GM12892 (cell line): ENCODE measurements around the gene ITGA3.

Experiments used
- POLR2A ChIP-seq: IDR thresholded peaks from 2 replicates; pipeline ENCODE4 v1.6.1; 2011; ENCODE audit warnings: low read depth, low read length, control low read depth
- POLR2AphosphoS5 ChIP-seq: IDR thresholded peaks from 2 replicates; pipeline ENCODE4 v1.6.1; 2011; ENCODE audit warnings: low read depth, low read length, control low read depth

DNA sequence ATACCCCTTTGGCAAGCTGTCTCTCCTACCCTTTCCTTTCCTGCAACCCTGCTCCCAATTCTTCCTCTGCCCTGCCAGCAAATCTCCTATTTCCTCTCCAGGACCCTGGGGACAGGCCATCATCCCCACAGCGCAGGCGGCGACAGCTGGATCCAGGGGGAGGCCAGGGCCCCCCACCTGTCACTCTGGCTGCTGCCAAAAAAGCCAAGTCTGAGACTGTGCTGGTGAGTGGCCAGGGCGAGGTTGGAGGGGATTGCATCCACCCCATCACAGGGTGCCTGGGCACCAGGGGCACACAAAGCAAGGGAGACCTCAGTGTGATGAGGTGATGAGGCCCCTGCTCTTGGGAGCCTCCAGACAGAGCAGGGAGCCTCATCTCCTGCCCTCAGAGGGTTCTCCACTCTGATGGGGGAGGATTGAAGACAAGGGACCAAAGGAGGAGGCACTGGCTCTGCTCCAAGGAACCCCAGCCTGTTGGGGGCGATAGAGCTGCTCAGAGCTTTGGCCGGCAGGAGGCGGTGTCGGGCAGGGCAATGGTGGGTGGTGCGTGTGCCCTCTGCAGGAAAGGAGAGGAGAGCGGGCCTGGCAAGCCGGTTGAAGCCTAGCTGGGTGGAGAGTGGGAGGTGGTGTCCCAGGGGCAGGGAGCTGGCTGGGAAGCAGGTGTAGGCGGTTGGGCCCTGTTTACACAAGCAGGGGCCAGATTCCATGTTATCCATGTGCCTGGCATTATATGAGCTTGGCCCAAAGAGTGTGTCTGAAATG, 23.6 kb downstream of the ITGA3 start:
- TF ChIP-seq POLR2A (no peak), POLR2AphosphoS5 (no peak)
